HFF-Myc (cell line): ENCODE results near the gene KANK4.

Experiments
- DNase-seq: peaks from one replicate; pipeline ENCODE4 v3.0.0-alpha.2; 2011; ENCODE audit warnings: low read depth; ENCODE audit errors: extremely low read depth
- H3K4me3 ChIP-seq: replicated peaks from 2 replicates; pipeline ENCODE4 v1.5.1; 2011; ENCODE audit warnings: low read depth, mild to moderate bottlenecking, control low read depth, low read length
- TF ChIP-seq, protein P1 (sequence below): IDR thresholded peaks from 2 replicates; pipeline ENCODE4 v1.5.1; 2012; ENCODE audit warnings: mild to moderate bottlenecking, low read depth, low read length, control low read depth; ENCODE audit errors: missing control alignments

Gene KANK4

DNA sequence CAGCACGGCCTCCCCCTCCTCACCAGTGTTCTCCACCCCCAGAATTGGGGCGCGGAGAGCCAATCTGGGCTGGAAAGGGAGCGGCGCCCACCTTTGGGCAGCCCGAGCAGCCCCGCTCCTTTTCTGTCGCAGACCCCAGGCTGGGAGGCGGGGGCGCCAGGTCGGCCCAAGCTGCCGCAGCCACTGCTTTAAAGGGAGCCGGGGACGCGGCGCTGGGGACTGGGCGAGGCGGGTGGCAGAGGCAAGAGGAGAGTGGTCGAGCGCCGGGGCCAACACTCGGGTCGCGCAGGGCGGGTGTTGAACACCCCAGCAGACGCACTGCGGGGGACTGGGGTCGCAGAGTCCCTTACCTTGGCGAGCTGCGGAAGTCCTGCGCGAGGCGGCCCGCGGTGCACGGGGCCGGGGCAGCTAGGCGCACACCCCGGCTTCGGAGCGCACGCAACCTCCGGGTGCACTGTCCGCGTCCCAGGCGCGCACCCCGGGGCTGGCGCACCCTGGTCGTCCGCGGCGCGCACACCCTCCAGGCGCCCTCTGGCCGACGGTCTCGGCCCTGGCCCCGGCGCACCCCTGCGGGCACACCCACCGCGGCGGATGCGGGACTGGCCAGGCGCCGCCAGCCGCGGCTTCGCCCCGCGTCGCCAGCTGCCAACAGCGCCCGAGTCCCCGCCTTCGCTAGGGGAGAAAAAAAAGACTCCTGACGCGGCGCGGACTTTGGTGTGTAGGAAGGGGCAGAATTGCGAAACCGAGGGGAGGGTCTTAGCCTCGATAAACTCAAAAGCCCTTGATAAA, at the start of gene KANK4:
Gene KANK4 (minus strand): TSS at position 679 of the 789 bp plus-strand sequence. CDS start 37,870 bp downstream, outside the sequence.
- H3K4me3 ChIP-seq, result 0 out of 2 replicates have a peak within 1 kb of the TSS, but pooled peaks have one; percentile 13
- no peak for DNase-seq
- TF ChIP-seq, protein P1, sequence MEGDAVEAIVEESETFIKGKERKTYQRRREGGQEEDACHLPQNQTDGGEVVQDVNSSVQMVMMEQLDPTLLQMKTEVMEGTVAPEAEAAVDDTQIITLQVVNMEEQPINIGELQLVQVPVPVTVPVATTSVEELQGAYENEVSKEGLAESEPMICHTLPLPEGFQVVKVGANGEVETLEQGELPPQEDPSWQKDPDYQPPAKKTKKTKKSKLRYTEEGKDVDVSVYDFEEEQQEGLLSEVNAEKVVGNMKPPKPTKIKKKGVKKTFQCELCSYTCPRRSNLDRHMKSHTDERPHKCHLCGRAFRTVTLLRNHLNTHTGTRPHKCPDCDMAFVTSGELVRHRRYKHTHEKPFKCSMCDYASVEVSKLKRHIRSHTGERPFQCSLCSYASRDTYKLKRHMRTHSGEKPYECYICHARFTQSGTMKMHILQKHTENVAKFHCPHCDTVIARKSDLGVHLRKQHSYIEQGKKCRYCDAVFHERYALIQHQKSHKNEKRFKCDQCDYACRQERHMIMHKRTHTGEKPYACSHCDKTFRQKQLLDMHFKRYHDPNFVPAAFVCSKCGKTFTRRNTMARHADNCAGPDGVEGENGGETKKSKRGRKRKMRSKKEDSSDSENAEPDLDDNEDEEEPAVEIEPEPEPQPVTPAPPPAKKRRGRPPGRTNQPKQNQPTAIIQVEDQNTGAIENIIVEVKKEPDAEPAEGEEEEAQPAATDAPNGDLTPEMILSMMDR, result no peak

DNA sequence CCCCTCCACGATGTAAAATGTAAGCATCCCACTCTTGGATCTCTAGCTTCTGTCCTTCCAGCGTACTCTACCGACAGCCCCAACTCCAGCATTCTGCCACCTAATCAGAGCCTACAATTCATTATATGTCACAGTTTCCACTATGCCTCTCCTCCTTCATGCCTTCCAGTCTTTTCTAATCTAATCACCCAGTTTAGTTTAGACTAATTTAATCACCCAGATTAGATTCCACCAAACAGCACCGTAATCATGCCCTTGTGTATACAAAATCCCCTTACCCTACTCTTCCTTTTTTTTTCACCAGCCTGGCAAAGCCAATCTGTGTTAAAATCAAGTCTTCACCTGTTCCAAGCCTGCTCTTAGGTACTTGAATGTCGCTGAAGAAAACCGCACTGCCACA, 49.8 kb upstream of the KANK4 start:
- TF ChIP-seq, protein P1, result no peak
- H3K4me3 ChIP-seq, result no peak overlapping the region
- no peak for DNase-seq

DNA sequence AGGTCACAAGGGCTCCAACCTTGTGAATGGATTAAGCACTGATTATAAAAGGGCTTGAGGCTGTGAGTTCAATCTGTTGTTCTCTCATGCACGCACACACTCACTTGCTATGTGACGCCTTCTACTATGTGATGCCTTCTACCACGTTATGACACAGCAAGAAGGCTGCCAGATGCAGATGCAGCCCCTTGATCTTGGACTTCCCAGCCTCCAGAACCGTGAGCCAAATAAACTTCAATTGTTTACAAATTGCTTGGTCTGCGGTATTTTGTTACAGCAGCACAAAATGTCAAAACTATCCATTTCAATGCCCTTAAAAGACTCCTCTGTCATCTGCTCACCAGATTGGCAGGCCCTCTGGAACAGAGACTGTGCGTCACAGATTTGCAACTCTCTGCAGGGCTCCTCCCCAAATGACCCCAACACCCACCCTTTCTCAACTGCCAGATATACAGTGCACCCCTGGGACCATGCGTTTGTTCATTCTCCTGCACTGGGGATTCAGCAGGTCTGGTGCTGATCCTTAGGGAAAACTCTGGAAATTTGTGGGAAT, 47.8 kb upstream of the KANK4 start:
- H3K4me3 ChIP-seq, result no peak overlapping the region
- DNase-seq, result no peak
- TF ChIP-seq, protein P1, result no peak

DNA sequence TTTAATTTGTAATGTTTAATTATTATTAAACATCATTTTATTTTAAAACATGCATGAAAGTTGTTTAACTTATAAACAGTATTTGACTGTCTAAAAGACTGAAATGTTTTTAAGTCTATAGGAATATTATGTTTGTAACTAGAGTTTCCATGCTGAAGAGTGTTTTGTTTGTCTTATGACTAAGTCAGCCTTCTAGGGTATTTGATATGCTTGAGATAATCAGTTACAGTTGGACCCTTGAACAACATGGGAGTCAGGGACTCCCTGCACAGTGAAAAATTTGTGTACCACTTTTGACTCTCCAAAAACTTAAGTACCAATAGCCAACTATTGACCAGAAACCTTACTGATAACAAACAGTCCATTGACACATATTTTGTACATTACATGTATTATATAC, 45.5 kb upstream of the KANK4 start:
- TF ChIP-seq, protein P1, result no peak
- no peak for DNase-seq
- no peak overlapping the region for H3K4me3 ChIP-seq

DNA sequence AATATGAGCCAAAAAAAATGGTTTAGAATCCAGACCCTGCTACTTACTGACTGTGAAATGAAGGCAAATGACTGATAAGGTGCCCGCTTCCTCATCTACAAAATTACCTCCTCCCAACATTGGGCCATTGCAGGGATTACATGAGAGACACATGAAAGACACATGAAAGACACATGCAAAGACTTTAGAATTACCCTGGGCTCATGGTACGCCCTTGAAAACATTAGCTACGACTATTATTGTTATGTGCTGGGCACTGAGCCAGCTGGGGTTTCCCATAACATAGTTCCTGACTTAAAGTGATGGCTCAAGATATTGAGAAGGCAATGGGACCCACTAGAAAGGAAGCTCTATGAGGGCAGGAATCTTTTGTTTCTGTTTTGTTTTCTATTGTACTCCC, 43.7 kb upstream of the KANK4 start:
- no peak for DNase-seq
- H3K4me3 ChIP-seq, result no peak overlapping the region
- TF ChIP-seq, protein P1, result no peak

DNA sequence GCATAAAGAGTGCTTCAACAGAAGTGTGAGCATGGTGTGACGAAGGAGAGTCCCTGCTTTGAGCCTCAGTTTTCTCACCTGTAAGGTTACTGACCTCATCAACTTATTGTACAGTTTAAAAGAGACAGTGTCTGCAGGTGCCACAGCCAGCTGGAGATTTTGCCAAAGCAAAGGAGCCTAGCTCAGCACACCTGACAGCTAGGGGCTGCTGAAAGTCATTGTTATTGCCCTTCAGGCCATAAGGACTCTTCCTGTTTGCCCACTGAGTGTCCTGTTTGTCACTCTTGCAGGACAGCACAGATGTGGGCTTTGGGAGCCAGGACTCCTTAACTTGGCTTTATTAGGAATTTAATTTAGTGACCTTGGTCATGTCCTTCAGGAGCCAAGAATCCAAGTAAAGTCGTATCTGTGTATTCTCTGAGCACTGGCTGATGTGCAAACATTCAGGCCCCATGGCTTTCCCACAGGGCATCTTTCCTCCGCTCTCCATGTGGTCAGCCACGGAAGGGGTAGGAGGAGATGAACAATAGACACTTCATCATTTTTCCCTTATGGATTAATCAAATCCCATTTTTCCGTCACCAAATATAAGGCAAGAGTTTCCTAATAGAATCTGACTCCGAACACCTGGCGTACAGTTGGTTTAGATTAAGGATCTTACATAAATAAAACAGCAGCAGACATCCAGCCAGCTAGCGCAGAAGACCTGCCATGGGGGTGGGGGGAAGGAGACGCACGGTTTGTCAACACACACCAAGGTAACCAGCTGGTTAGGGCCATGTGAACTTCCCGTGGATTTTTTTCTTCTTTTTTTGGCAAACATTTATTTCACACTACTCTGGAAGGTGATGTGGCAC, 43.1 kb upstream of the KANK4 start:
- no peak for DNase-seq
- H3K4me3 ChIP-seq, result no peak overlapping the region
- TF ChIP-seq, protein P1, result no peak
